Hematopoietic multipotent progenitor cell treated with erythropoietin and hydrocortisone succinate and interleukin-3 and kit ligand, for 8 days (in vitro differentiated cells): Measurements from ENCODE around the gene KLF8.

Source experiments
- DNase-seq: peaks from one replicate; pipeline ENCODE4 v3.0.0-alpha.2; 2015

Gene KLF8

GRCh38 chrX:56310581-56310980, 78.4 kb downstream of the KLF8 start:
- no peak for DNase-seq

DNA sequence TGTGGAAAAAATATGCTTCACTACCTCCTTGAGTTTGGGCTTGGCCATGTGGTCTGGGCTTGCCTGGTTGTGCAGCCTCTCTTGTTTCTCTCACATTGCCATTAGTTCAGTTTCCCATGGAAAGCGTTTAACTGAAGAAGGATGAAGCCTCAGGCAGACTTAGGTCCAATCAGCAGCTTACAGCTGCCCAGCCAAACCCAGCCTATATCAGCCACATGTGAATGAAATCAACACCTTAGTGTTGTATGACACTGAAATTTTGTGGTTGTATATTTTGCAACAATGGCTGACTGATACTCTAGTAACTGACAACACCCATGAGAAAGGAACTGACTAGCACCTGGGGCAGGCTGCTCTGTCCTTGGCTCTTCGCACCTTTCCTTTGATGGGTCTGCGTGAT, 81.2 kb downstream of the KLF8 start:
- DNase-seq: no peak

- DNase-seq: no peak
These were observed 82.2 kb downstream of the KLF8 start for GRCh38 chrX:56314334-56314733.

- DNase-seq: no peak
These were observed 85.9 kb downstream of the KLF8 start for GRCh38 chrX:56318076-56318475.

DNA sequence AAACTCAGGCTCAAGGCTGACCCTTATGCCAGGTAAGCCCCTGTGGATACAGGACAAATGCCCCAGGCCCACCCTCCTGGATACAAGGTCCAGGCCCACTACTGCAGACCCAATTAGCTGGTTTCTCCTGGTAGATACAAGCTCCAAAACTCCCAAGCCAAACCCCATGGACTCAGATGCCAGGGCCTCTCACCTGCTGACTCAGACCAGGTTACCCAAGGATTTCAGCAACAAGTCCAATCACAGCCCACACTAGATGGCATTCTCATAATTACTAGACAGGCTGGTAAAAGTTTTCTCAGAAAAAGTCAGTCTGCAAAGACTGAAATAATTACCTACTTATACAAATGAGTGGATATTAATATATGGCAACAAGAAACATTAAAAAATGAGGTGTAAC, 87.0 kb downstream of the KLF8 start:
- no peak for DNase-seq
